OCI-LY3 (cell line): Measurements from ENCODE around the gene SP4.

ENCODE experiments used
- CTCF ChIP-seq: fragments of 200-600, 300-600 bp; sonication (generic); IDR thresholded peaks from 2 replicates; pipeline ENCODE4 v1.5.1; 2014; ENCODE audit warnings: antibody characterized with exemption, low read length, low read depth
- EZH2phosphoT487 ChIP-seq: fragments of 200-600 bp; shearing (Covaris generic); IDR thresholded peaks from 2 replicates; pipeline ENCODE4 v1.6.1; 2018; ENCODE audit warnings: antibody characterized with exemption, mixed run types, low read depth

GRCh38 chr7:21450076-21450475, 22.2 kb downstream of the SP4 start:
- TF ChIP-seq CTCF (no peak), EZH2phosphoT487 (no peak)
